GM18526 (cell line): ENCODE results near the gene PREX1.

ENCODE experiments used
- POLR2A ChIP-seq: IDR thresholded peaks from 3 replicates; pipeline ENCODE4 v1.6.1; 2011; ENCODE audit not compliant: insufficient read length; ENCODE audit errors: extremely low read depth

Gene PREX1

DNA sequence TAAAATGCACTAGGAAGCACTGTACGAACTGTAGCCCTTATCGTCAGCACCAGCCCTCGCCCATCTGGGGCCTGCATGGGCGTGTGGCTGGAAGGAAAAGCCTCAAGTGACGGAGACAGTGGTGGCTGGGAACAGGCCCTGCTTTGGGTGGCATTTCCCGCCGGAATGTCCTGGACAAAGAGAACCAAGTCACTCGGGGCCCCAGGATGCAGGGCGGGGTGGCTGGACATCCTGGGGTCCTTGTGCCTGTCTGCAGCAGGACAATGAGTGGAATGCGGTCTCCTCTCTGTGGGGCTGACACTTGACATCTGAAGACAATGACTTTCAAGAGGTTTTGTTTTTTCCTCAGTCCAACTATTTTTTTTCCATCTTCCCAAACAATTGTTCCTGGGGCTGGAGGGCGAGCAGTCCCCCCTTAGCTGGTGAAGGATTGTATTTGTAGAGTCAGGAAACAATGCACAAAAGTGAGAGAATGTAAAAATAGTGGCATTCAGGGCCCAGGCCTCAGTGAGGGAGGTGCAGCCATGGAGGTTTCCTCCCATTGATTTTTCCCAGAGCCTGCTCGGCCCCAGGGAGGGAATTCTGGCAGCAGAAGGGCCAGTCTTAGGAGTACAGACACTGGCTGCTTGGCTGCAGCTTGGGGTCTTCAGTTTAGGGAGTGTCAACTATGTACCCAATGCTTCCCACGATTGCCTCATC is 64.4 kb downstream of the PREX1 start:
- no peak for TF ChIP-seq POLR2A

DNA sequence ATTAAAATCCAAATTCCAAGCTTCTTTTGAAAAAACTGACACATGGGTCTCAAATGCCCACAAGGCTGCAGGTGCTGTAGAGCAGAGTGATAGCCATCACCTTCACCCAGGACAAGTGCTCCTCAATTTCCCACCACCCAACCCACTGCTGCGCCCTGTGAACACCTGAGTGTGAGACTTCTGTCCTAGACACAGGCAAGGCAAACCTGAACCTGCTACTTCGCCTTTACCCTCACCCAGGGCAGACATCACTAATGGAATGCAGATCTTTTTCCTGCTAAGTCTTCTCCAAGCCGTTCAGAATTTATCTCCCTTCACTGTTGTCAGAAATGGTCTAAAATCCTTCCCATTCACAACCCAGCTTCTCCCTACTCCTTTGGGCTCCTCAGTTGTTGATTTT is 65.9 kb downstream of the PREX1 start:
- TF ChIP-seq POLR2A, result no peak

DNA sequence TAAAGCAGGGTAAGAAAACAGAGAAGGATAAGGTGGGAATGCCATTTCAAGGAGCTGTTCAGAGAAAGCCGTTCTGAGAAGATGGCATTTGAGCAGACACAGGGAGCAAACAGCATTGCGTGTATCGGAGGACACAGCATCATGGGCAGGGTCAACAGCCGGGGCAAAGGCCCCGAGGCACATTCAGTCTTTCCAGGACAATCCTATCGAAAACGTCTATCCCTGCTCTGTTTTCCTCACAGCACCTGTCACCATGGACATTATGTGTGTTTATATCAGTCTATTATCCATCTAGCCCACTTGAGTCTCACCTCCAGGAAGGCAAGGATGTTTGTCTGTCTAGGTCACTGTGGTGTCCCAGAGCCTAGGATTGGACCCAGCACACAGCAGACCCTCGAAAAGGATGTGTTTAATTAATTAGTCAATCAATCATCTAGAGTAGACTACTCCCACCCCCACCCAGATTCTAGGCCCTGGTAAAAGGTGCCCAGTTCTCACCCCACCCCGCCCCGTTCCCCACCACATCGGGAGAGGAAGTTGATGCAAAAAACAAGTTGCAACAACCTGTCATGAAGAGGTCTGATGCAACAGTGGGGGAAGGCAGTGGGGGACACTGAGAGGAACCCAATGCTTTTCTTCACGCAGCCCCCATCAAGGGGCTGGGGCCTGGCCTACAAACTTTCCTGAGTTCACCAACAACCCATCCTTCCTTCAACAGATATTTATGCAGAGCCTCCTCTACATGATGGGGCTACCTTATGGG is 66.6 kb downstream of the PREX1 start:
- no peak for TF ChIP-seq POLR2A

DNA sequence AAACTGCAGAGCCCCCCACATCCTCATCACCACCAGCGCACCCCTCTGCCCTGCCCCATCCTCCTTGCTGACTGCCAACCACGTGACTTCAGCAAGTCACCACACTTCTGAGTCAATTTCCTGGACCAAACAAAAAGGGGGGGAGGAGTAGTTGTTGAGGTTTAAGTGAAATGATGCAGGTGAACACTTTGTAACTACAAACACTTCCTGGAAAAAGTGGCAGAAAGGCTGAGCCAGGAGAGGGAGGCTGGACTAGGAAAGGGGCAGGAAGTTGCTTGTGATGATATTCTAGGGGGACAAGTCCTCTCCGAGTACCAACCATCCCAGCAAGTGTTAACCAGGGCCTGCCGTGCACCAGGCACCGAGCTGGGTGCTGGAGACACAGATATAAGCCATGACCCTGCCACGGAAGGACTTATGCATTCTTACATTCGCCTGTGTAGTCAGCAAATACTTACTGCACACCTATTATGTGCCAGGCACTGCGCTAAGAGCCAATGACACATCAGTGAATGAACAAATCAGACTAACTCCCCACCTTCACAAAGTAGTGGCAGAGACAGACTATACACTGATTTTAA is 67.3 kb downstream of the PREX1 start:
- no peak for TF ChIP-seq POLR2A

DNA sequence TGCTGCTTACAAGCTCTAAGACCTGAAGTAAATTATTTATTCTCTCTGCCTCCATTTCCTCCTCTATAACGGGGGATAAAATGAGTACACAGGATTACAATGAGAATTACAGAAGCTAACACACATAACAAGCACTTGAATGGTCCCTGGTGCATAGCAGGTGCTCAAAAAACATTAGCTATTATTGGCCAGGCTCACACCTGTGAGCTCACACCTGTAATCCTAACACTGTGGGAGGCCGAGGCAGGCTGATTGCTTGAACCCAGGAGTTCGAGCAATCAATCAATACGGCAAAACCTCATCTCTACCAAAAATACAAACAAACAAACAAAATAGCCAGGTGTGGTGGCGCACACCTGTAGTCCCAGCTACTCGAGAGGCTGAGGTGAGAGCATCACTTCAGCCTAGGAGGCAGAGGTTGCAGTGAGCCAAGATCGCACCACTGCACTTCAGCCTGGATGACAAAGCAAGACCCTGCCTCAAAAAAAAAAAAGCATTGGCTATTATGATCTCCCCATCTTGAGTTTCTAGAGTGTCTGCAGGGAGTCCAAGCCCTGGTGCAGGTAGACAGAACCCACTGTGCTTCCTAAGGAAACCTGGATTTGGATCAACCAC is 68.1 kb downstream of the PREX1 start:
- TF ChIP-seq POLR2A, result no peak

DNA sequence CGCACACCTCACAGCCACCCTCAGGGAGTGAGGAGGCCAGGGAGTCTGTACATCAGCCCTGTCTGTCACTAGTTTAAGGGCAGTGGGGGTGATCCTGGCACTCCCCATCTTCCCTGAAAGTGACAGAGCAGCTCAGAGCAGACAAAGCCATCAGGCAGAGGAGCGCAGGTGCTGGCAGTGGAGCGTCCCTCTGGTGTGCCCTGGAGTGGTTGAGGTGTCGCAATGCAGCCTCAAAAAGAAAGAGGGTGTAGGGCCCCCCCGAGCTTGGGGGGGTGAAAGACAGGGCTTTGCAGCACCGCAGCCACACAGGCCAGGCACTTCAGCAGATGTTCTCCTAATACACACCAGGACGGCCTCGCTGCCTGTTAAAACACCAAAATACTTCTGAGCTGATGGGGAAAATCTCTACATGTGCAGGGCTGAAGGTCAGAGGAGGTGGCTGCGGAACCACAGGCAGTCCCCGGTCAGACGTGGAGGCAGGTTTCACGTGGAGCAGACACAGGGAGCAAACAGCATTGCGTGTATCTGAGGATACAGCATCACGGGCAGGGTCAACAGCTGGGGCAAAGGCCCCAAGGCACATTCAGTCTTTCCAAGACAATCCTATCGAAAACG is 69.5 kb downstream of the PREX1 start:
- no peak for TF ChIP-seq POLR2A

DNA sequence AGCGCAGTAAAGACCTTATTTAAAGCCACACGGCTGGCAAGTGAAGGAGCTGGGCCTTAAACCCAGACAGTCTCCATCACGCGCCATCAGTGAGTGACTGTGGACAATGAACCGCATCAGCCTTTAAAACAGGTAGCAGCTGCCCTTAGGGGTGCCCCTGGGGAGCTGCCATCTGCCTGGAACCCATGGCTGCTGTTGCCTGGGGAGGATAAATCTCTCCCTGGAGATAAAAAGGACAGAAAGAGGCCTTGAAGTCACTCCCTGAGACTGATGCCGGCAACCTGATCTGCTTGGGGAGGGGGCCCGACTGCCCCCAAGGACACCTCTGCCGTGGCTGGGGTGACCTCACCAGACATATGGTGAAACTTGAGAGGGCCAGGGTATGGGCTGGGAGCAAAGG is 73.5 kb downstream of the PREX1 start:
- no peak for TF ChIP-seq POLR2A

DNA sequence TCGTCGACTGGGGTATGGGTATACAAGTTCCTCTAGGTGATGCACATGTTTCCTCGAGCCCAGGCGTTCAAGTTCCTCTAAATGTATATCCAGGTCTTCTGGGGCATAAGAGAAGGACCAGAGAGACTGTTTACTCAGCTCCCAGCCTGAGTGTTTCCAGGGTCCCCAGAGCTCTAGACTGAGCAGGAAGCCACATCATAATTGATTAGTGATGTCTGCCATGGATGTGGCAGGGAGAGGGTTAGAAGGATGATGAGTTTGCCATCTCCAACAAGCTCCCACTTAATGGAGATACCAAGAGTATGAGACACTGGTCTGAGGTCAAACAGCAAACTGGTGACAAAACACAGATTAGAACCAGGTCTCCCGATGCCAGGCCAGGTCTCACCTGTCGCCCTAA is 74.8 kb downstream of the PREX1 start:
- no peak for TF ChIP-seq POLR2A

DNA sequence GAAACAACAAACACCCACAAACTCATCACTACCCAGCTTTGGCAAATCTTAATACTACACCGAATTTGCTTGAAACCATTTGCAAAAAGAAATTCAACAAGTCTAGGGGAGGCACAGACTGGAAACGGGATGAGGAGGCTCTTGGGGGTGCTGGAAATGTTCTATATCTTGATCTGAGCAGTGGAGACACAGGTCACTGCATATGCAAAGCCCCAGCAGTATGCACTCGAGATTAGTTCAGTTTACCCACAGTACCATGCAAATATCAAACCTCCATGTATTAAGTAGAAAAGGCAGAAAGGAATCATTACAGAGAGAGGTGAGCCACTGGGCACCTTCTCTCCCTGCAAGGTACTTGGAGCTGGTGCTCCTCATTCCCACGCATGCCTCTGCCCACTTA is 75.9 kb downstream of the PREX1 start:
- no peak for TF ChIP-seq POLR2A

DNA sequence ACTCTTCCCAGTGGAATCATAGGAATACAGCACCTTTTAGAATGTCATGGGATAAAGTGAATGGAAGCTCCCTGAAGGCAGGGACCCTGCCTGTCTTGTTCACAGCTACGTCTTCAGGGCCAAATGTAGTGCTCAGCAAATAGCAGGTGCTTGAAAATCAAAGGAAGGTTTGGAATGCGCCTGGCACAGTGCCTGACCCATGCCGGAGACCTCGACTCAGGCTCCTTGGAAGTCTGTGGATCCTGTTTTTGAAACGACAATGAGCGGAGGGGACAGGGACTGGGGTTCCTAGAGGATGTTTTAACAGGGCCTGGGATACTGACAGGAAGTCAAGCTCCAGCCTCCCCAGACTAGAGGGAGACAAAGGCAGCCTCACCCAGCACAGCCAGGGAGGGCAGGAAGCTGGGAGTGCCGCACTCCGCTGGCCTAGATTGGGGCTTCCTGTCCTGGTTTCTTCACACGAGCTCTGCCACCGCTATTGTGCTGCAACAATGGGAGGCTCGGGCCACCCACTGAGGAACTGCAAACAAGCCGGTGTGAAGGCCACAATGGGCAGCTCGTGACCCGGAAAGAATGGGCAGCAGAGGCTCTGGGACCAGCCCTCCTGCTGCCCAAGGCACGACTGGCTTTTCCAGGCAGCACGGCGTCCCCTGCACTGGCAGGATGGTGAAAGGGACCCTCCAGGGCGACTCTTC is 76.7 kb downstream of the PREX1 start:
- no peak for TF ChIP-seq POLR2A

DNA sequence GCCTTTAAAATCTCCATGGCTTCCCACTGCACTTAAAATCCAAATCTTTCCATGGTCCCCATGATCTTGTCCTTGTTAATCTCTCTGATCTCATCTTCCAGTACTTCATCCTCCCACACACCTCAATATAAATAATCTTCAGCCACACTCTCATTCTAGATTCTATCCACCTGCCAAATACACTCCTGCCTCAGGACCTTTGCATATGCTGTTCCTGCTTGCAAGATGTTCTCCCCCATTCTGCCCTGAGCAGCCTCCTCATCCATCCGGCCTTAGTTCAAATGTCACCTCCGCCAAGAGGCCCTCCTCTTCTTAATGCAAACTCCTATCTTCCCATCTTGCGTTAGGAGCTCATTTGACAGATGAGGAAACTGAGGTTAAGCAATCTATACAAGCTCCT is 77.4 kb downstream of the PREX1 start:
- no peak for TF ChIP-seq POLR2A

DNA sequence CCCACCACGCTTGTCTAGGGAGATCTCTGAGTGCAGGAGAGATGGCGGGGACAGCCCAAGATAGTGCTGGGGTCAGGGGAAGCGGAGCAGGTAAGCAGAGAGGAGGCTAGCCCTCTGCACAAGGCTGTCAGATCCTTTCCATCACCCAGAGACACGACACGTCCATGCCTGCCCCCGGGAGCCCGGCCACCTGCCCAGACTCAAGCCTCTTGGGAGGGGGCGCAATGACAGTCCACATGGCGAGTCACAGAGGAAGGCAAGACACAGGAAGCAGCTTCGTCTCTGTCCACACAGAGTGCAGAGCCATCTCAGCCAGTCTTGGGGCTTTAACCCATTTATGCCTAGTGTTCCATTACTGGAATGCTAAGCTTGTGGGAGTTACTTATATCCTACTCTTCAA is 78.4 kb downstream of the PREX1 start:
- TF ChIP-seq POLR2A, result no peak

DNA sequence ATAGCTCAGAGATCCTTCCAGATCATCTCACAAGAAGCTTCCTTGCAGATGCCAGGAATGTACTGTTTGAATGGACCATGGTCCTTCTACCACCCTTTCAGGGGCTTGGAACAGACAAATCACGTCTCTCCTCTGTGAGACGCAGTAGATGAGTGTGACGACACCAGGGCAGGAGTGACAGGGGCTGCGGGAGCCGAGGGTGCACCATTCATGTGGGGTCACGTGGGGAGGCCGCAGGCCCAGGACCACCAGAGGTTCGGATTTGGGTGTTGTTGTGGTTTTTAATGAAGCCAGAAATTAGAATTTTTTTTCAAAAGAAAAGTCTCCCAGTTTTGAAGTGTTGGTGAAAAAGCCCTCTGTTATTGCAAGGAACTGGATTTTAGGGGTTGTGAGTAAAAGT is 79.2 kb downstream of the PREX1 start:
- TF ChIP-seq POLR2A, result no peak

DNA sequence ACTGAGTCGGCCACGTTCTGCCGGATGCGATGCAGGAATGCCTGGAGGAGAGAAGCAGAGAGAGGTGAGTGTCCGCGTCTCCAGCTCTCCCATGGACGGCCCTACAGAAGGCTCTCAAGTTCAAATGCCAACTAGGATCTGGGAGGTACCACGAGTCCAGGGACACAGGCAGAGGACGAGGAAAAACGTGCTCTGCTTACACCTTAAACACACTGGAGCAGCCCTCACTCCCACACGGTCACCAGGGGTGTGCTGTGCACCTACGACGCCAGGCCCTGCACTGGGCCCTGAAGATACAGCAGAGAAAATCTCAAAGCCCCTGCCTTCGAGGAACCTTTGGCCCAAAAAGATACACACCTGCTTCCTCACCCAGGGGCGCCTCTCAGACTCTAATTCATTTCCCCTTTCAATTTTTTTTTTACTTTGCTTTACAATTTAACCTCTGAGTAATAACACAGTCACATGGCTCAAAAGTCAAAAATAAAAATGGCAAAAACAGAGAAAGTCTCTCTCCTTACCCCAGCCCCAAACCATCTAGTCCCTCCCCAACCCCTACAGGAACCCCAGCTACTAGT is 79.9 kb downstream of the PREX1 start:
- no peak for TF ChIP-seq POLR2A

DNA sequence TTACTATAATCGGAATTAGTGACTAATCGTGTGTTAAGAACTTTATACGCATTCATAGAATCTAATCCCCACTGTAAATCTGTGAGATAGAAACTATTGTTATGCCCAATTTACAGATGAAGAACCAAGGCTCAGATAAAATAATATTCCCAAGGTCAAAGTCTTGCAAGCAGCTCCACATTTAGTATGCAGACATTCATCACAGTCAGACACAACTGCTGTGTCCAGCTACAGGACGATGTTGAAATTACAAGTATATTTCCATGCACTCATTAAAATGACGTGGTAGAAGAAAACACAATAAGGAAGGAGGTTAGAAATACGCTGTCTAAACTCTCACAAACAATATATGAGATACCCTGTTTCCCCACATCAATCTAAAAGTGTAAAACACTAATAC is 82.5 kb downstream of the PREX1 start:
- no peak for TF ChIP-seq POLR2A
